IPS-NIHi7 (cell line): Measurements from ENCODE around the gene PTPRD.

Source experiments
- DNase-seq: peaks from one replicate; pipeline ENCODE4 v3.0.0; 2012; ENCODE audit warnings: mixed read lengths; ENCODE audit errors: extremely low spot score

PTPRD gene

DNA sequence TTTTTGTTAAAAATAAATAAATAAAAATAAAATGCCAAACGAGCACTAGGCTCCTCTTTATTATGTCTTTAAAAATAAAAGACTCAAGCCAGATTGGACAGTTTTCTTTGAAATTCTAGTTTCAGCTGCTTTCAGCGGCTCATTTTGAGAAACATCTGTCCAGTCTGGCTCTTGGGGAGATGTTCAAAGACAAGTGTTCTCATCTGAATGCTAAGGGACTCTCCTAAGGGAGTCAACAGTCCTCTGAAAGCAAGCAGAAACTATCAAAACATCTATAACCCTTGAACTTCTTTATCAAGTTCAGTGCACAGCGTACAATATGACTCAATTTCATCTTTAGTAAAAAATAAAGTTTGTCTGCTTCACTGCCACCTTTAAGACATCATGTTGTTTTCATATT, 1927.0 kb downstream of the PTPRD start:
- no peak for DNase-seq

DNA sequence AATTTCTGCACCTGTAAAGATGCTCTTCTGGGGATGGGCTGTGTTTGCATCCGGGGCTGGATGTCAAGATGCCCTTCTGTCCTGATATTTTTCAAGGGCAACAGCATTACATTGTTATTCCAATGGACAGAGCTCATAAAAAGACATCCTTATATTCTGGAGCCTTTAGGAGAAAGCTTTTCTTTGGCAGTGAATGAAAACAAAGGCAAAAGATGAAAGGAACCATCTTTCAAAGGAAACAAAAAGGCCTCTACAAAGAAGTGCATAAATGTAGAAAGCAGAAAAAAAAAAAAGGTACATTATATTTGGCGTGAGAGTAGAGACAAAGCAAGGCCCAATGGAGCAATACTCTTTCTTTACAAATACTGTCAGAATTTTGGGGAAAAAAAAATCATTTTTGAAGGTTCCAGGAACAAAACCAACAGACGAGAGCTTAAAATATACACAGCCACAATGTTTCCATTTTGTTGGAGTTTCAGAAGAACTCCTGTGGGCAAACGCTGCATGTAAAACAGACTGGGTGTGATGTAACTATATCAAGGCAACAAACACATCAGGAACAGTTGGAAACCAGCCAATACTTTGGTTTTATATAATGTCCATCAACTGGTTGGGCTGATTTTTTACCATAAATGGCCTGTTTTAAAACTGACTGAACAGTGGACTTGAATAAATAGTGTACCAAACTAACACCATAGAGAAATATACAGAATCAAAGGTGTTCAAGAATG, 1927.7 kb downstream of the PTPRD start:
- DNase-seq = no peak

DNA sequence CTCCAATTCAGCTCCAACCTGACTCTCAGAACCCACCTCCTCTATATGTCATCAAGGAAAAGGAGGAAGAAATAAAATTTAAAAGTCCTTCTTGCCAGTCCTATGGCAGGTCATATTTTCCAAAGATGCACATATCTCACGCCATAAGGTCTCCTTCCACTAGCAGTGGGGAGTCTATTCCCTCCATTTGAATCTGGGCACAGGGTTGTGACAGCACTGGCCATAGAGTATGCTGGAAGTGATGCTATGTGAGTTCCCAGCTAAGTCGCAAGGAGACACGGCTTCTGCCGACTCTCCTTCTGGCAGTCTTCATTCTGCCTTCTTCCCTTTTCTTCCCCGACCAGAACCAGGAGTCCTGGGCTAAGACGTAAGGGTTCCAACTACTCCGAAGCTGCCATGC, 1929.3 kb downstream of the PTPRD start:
- no peak for DNase-seq

DNA sequence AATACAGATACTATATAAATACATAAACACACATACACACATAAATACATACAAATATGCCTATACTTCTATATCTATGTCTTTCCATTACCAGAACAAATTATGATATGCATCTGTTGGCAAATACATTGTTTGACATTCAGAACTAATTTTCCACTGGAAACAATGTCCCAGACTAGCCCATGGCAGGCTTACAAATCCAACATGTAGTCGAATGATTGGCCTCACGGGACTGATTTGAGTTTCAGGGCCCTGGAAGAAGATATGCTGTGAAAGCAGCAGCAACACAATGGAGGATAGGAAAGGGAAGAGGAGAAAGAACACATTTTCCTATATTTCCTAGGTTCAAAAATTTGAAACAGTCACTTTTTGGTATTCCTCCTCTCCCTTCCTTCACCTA, 1932.1 kb downstream of the PTPRD start:
- DNase-seq = no peak

DNA sequence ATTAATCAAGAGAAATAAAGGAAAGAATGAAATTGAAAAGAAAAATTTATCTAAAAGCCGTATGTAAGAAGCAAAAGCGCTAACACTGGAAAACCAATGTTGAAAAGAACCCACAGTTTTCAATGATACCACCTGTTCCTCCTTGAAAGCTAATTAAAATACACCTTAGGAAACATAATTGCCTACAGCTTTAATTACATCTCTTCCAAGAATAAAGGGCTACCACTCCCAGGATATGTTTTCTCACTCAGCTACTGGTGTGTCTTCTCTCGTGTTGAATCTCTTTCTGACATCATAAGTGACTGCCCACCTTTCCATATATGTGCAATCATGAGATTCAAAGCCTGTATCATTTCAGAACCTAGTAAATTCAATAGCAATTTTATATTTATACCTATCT, 1932.6 kb downstream of the PTPRD start:
- no peak for DNase-seq

DNA sequence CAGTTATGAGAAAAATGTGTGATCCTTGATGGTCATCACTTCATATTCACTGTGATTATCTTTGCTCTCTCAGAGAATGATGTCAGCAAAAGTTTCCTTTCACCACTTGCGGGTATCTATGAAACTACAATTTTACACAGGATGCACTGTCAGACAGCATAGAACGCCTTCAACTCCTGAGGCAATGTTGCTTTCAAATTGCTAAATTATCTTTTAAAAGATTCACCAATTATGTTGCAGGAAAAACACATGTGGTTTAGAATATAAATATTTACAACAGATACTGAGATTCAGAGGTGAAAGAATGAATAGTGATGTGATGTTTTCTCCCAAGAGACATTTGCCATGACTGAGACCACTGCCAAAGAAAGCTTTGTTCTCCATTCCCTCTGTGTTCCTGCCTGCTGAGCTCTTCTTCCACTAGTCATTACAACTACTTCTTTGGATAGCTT, 1933.4 kb downstream of the PTPRD start:
- no peak for DNase-seq

DNA sequence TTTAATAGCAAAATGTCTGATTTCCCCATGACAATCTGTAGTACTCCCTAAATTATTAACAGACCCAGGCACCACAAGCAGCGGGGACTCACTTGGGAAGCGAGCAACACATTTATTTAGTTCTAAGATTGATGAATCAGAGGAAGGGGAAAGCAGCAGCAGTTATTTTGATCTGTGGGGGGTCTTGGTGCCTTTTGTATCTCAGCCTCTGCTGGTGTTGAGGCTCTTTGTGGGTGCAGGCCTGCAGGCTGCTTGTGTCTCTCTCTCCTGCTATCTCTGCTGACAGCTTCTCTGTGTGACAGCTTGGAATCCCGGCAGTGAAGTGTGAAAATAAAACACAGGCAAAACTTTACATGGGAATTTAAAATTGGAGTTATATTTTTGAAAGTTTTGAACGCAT, 1935.1 kb downstream of the PTPRD start:
- DNase-seq = peak; percentile 19

DNA sequence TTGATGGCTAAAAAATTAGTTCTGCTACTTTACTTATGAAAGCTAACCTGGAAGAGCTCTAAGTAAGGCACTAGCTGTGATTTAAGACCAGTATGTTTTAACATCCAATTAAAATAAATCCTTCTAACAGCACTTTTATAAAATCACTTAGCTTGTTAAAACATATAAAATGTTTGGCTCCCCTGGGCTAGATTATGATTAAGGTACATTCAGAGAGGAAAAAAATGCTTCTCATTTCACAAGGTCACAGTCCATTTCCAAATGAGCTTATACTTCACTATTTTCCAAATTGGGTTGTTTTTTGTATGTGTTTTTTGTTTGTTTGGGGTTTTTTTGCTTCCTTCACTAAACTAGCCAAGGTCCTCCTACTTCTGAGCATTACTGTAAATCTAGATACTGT, 1938.3 kb downstream of the PTPRD start:
- DNase-seq = no peak

DNA sequence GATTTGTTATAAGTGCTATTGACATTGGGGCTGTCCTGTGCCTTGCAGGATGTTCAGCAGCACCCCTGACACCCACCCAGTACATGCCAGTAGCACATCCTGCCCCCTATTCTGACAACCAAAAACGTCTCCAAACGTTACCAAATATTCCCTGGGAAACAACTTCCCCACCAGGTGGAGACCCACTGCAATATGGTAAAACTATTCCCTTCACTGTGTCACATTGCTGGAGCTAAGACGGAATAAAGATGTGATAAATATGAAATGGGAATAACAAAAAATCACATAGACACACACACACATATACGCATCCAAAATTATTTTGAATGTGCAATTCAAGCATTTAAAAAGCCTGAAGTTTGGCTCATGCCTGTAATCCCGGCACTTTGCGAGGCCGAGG, 1939.0 kb downstream of the PTPRD start:
- DNase-seq = no peak

DNA sequence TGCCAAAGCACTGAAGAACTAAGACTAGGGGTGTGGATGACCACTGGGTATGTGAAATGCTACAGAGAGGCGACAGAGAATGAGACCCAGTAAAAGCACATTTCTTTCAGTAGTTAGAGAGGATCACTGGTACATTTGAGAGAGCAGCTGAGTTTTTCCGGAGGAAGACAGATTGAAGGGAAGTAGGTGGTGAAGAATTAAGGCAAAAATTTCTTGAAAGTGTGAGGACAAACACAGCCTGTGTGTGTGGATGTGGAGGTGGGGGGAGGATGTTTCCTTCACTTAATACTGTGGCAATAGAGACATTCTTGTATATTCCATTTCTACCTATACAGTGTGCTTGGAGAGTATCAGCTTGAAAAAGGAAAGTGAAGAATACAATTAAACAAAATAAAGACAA, 1942.1 kb downstream of the PTPRD start:
- DNase-seq = no peak

DNA sequence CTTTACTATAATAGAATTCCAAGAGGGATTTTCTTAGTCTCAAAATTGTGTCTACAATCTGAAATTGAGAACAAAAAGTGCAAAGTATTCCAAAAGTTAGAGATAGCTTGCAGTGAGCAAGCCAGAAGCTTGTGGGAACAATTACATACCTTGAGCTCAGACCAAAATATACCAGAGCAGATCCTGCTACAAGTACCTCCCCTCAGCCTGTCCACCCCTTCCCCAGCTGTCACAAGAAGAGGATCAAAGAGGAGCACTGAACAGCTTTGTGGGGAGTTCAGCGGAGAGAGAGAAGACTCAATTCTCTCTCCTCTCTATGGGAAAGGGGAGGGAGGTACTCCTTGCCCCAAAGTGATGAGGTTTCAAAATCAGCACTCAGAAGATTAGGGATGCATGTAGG, 1944.1 kb downstream of the PTPRD start:
- DNase-seq = no peak

DNA sequence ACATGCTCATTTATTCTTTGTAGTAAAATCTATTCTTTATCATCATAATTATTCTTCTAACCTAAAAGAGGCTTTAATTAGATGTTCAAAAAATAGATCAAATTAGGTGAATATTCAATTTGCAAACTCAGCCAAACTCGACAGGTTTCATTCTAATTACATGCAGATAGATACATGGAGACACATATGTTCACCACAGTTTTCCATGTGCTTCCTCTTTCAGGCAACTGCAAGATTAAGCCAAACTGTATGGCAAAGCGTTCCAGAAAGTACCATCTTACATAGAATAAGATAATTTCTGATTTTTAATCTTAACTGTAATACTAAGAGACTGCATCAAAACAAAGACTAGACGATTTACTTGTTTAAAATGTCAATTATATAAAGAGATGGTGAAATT, 1944.6 kb downstream of the PTPRD start:
- no peak for DNase-seq

DNA sequence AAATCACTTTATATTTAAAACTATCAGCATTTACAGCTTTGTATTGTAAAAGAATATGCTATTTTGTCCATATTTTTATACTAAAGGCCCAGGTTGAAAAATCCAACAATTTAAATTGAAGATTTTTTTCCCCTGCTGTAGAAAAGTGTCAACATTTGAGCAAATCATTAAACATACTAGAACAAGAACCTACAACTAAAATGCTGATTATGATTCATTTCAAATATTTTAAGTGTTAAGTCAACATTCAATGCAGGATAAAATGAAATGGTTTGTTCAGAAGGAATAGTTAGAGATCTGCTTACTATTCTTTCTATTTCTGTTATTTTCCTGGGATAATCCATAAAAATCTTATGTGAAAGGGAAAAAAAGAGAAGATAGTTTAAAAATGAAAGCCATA, 1946.7 kb downstream of the PTPRD start:
- DNase-seq = no peak

DNA sequence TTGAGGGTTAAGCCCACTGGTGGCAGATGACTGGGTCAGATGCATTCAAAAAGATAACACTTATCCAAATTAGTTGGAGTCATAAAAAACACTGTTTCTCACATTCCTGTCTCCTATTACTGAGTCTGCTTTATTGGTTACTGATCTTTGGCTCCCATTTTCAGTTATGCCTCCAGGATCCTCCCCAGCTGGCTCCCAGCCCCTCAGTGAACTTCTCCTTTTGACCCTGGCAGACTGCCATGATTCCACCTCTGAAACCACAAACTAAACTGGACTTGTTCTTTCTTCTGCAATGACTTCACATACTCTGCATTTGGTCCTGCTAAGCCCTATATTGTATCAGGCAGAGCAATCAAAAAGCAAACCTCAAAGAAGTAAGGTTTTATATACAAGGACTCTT, 1952.4 kb downstream of the PTPRD start:
- DNase-seq = no peak

DNA sequence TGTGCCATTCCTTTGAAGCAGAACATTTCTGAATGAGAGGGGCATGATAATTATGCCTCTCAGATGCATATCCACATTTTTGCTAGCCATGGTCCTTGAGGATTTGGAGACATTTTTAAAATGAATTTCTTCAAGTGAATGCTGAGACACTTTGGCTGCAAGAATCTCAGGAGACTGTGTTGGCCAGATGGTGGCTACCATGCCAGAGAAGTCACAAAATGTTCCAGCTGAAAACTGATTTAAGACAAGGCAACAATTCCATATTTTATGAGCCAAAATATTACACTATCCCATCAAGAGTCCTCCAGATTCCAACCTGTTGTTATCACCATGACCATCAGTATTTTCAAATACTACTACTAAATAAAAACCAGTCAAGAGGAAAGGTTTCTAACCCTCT, 1953.7 kb downstream of the PTPRD start:
- DNase-seq = no peak

DNA sequence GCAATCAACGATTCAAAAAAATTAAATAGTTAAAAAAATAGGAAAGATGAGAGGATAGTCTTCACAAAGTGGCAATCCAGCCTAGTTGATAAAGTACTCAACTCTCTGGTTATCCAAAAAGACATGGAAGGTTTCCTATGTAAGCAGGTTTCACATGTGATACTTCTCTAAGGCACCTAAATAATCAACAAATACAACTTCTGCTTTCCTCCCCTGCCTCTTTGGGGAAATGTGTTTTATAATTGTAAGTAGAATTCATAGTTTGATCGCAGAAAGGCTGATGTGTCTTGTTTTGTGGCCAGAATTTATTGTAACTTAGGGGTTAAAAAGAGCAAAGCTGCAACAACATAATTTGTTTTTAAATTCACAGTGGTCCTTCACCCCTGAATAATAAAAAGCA, 1957.7 kb downstream of the PTPRD start:
- no peak for DNase-seq

DNA sequence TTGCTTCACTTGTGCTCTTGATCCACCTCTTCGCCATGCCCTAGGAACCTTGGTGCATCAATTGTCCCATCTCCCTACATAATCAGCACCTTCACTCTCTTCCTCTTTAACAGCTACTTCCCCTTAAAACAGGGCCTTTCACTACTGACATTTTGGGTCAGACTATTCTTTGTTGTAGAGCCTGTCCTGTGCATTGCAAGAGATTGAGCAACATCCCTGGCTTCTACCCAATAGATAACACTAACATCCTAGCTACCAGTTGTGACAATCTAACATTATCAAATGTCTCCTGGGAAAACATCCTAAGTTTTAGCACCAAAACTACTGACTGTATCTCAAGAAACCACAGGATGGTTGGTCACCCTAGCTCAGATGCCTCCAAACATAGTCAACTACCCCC, 1958.9 kb downstream of the PTPRD start:
- DNase-seq = no peak

DNA sequence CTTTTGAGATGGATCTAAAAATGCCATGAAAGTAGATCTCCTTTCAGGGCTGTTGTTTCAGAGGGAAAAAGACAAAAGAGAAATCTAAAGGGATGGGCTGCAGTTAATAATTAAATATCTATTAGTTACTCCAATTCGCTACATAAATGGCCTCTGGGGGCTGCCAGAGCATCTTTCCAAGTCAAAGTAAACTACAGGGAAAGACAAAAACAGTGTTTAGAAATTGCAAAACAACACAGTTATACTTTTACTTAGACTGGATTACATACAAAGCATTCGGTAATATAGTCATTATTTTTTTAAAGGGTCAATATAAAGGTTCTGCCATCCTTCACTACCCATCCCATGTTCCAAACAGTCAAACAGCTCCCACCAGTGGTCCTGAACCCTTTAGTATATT, 1959.7 kb downstream of the PTPRD start:
- no peak for DNase-seq

DNA sequence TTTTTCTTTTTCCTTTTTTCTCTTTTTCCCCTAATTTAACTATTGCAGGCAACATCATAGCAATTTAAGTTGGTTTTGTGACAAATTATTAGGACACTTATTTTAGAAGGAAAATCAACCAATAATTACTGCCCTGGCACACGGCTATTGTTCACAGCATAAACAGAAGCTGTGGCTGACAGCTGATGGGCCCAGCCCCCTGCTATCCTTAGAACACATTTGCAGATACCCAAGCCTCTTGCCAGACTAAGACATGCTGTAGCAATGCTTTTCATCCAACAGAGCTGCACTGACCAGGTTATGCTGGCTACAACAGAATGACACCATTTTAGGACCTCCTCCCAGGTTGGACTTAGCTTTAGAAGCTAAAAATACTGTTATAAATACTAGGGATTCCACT, 1960.5 kb downstream of the PTPRD start:
- DNase-seq = no peak

DNA sequence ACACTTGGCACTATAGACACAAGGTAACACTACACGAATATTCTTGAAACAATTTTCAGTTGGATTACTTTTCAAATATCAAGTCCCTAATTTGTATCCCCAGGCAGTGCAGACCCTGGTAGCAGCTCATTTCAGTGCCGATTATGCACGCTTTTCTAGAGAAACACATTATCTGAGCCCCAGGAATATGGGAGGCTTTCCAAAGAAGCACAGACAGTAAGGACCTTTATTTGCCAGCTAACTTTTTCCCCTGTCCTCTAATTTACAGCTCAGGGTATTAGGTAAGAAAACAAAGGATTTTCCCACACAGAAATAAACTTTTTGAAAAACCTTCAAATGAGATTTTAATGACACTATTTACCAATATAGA, 1961.0 kb downstream of the PTPRD start:
- DNase-seq = no peak

DNA sequence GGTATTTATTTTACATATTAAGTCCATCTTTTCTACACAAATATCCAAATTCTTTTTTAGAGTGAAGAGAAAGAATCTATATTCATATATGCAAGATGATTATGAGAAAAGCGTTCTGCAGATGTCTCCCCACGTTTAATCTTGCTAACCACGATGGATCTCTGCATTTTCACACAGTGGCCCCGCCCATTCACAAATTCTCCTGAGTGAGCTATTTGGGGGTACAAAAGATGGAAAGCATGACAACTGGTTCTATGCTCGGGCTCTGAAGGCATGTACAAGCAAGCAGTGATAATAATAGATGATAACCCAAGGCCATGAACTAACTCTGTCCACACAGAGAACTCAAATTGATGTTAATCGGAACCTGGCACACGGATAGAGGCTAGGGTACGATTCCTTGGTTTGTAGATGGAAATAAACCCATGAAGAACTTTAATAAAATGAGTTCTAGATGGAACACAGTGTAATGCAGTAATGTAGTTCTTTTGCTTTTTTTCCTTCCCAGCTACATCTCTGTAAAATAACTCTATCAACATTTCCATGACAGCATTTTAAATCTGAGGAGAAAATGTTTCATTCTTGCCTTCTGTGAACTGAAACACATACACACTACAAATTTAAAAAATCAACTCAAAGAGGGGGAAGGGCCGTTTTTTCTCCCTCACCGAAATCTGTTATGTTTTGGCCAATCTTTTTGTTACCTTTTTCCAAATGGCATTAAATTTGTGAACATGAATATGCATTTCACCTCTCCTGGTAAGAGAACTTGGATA, 1961.5 kb downstream of the PTPRD start:
- no peak for DNase-seq

DNA sequence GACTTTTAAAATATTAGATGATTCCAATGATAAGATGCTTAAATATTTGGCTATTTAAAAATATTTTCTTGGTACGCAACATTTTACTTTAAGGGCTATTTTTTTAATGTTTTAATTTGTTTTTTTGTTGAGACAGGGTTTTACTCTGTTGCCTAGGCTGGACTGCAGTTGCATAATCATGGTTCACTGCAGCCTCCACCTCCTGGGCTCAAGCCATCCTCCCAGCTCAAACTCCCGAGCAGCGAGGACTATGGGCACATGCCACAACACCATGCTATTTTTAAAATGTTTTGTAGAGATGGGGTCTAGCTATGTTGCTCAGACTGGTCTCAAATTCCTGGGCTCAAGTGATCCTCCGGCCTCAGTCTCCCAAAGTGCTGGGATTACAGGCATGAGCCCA, 1963.0 kb downstream of the PTPRD start:
- no peak for DNase-seq

DNA sequence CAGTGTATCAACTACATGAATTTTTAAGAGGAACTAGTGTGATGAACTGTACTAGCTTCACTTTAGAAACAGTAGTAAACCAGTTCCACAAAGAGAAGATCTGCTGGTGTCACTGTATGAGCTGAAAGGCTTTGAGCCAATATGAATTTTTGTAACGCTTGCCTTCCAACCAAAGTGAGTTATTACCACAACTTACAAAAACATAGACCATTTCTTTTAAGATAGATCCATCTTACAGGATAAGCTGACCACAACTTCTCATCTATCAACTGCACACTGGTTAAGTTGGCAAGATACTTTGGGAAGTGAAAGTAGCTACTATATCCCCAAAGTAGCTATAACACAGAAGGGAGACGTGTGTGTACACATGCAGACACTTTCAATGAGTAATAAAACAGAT, 1963.6 kb downstream of the PTPRD start:
- no peak for DNase-seq
